ENCODE data around the gene TMEM81.

Gene TMEM81

GRCh38 chr1:205075642-205076155 lies 8.6 kb downstream of the TMEM81 start:
- DNase-seq: no peak

- DNase-seq: no peak
Measured at GRCh38 chr1:205074513-205074912, 9.7 kb downstream of the TMEM81 start.

GRCh38 chr1:205074084-205074483 lies 10.2 kb downstream of the TMEM81 start:
- no peak for DNase-seq

GRCh38 chr1:205073511-205073910 lies 10.7 kb downstream of the TMEM81 start:
- DNase-seq: no peak

GRCh38 chr1:205072881-205073280 lies 11.4 kb downstream of the TMEM81 start:
- no peak for DNase-seq

GRCh38 chr1:205072286-205072685 lies 12.0 kb downstream of the TMEM81 start:
- DNase-seq: no peak

- no peak for DNase-seq
Measured at GRCh38 chr1:205071801-205072200, 12.5 kb downstream of the TMEM81 start.

GRCh38 chr1:205071028-205071409 lies 13.2 kb downstream of the TMEM81 start:
- DNase-seq: no peak

GRCh38 chr1:205069371-205070125 lies 14.7 kb downstream of the TMEM81 start:
- DNase-seq: no peak

- DNase-seq: no peak
Measured at GRCh38 chr1:205068457-205069040, 15.7 kb downstream of the TMEM81 start.

GRCh38 chr1:205068001-205068400 lies 16.3 kb downstream of the TMEM81 start:
- no peak for DNase-seq

- no peak for DNase-seq
Measured at GRCh38 chr1:205067031-205067430, 17.2 kb downstream of the TMEM81 start.

- no peak for DNase-seq
Measured at GRCh38 chr1:205066141-205066818, 18.0 kb downstream of the TMEM81 start.

- no peak for DNase-seq
Measured at GRCh38 chr1:205065666-205066065, 18.6 kb downstream of the TMEM81 start.

GRCh38 chr1:205064741-205065316 lies 19.4 kb downstream of the TMEM81 start:
- no peak for DNase-seq

GRCh38 chr1:205064301-205064700 lies 20.0 kb downstream of the TMEM81 start:
- DNase-seq: no peak

- no peak for DNase-seq
Measured at GRCh38 chr1:205062895-205063294, 21.4 kb downstream of the TMEM81 start.

- no peak for DNase-seq
Measured at GRCh38 chr1:205062319-205062718, 21.9 kb downstream of the TMEM81 start.

- DNase-seq: peak; percentile 38
Measured at GRCh38 chr1:205061665-205062069, 22.6 kb downstream of the TMEM81 start.

GRCh38 chr1:205061227-205061626 lies 23.0 kb downstream of the TMEM81 start:
- no peak for DNase-seq

- no peak for DNase-seq
Measured at GRCh38 chr1:205060746-205061145, 23.5 kb downstream of the TMEM81 start.

- no peak for DNase-seq
Measured at GRCh38 chr1:205059660-205060059, 24.6 kb downstream of the TMEM81 start.

- no peak for DNase-seq
Measured at GRCh38 chr1:205058853-205059252, 25.4 kb downstream of the TMEM81 start.
